Esophagus muscularis mucosa (tissue), 3 donors: ENCODE data around the gene CCR3.
"Not testable (repeated sequence)": the region's sequence is repeated elsewhere in the genome, so short reads cannot be mapped to it uniquely, and the experiment has no call there.

Experiments used
- CTCF ChIP-seq, 3 experiments: fragments of 200-600 bp in 2 of 3; fragments of 450-650 bp in 1 of 3; sonication (generic) in 2 of 3; IDR thresholded peaks; one replicate each; pipeline ENCODE4 v1.5.1; 2017 to 2019; ENCODE audit warnings: antibody characterized with exemption in 3 of 3, mild to moderate bottlenecking in 2 of 3, moderate library complexity in 1 of 3
- POLR2A ChIP-seq: fragments of 450-650 bp; IDR thresholded peaks from one replicate; pipeline ENCODE4 v1.6.1; 2017; ENCODE audit warnings: antibody characterized with exemption, moderate library complexity, mild to moderate bottlenecking, low read depth

- not testable (repeated sequence) for TF ChIP-seq CTCF (IDR thresholded peaks at IDR 0.05); POLR2A
Observed at GRCh38 chr3:46207514-46207913, 34.7 kb upstream of the CCR3 start.
